ENCODE measurements around the gene CACNA1I. TPM values are rescaled to one million over a fixed set of nuclear protein-coding genes. Genes with fewer than 3 reads are reported as not detected.

Gene CACNA1I
- total RNA-seq: under 0.01 TPM in 1 of 2 replicates, not detected in the other

DNA sequence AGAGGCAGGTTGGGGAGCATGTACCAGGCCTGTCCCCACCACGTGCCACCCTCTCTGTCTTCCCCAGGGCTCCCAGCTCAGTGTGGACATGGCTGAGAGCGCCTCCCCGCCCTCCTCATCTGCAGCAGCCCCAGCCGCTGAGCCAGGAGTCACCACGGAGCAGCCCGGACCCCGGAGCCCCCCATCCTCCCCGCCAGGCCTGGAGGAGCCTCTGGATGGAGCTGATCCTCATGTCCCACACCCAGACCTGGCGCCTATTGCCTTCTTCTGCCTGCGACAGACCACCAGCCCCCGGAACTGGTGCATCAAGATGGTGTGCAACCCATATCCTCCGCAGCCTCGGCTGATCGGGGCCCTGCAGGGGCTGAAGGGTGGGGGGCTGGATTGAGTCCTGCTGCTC is at the start of gene CACNA1I:
CACNA1I (plus strand) TSS at position 89 of the 400 bp plus-strand sequence; CDS start at position 89, 0 bp downstream.

DNA sequence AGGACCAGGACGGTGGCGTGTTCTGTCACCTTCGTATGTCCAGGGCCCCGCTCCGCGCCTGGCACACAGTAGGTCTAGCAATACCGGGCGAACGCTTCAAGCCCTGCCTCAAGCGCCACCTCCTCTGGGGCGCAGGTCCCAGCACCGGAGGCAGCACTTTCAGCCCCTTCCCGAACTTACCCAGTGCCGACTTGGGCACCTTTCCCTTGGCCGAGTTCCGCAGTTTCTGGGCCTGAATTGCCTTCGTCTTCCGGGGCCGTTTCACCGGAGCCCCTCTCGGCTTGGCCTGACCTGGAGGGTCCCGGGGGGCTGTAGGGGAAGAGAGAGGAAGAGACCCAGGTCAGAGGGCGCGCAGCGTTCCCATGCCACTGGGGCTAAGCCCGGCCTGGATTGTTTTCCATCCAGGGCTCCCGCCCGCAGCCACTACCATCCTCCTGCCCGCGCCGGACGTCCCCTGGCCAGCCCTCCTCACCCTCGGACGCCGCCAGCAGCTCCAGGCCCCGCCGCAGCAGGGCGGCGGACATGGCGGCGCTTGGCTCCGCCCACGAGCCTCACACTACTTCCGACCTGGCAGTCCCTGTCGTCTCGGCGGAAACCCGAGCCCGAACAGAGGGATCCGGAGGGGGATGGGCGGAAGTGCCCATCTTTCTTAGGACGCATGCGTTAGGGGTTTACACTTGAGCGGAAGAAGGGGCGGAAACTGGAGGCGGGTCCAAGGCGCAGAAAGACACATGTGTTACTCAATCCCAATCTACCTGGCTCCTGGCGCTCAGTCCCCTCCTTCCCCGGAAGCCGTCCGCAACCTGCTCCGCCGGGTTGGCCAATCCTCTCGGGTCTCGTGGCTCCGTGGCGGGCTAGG is 38.1 kb upstream of the CACNA1I start, which contains the start of gene RPS19BP1:
RPS19BP1 (minus strand) TSS at position 534 of the 859 bp plus-strand sequence; CDS start at position 524, 10 bp downstream.

Other genes starting within 250 kb of the CACNA1I start
- 0.70 TPM in 1 of 2 replicates, not detected in the other for gene SYNGR1, start 220.8 kb upstream of the CACNA1I start, total RNA-seq
- 14.5 and 20.0 TPM in 2 replicates for gene TAB1, start 171.0 kb upstream of the CACNA1I start, total RNA-seq
- not detected in 2 replicates for gene MGAT3, start 113.7 kb upstream of the CACNA1I start, total RNA-seq
- 20.5 and 25.4 TPM in 2 replicates for gene MIEF1, start 68.5 kb upstream of the CACNA1I start, total RNA-seq
- gene ATF4, start 50.2 kb upstream of the CACNA1I start, total RNA-seq: 524 and 717 TPM in 2 replicates
- 104 and 162 TPM in 2 replicates for gene RPS19BP1, start 38.0 kb upstream of the CACNA1I start, total RNA-seq